OCI-LY3 (cell line): ENCODE data around the gene AMMECR1L.

Source experiments
- CTCF ChIP-seq: fragments of 200-600, 300-600 bp; sonication (generic); IDR thresholded peaks from 2 replicates; pipeline ENCODE4 v1.5.1; 2014; ENCODE audit warnings: antibody characterized with exemption, low read length, low read depth
- EZH2phosphoT487 ChIP-seq: fragments of 200-600 bp; shearing (Covaris generic); IDR thresholded peaks from 2 replicates; pipeline ENCODE4 v1.6.1; 2018; ENCODE audit warnings: antibody characterized with exemption, mixed run types, low read depth

GRCh38 chr2:127859712-127860085 is 26.1 kb downstream of the AMMECR1L start:
- TF ChIP-seq CTCF (no peak), EZH2phosphoT487 (no peak)
